Activated naive CD4-positive, alpha-beta T cell treated with anti-CD3 and anti-CD28 coated beads, Interleukin-2, amount 50 U/mL, for 72 hours (primary cell): ENCODE data around the gene EIF3K. TPM values are rescaled to one million over a fixed set of nuclear protein-coding genes. Genes with fewer than 3 reads are reported as not detected.
"Not testable (repeated sequence)": the region's sequence is repeated elsewhere in the genome, so short reads cannot be mapped to it uniquely, and the experiment has no call there.

ENCODE experiments used
- ATAC-seq, 2 donors: fragments of 150-1000 bp; cut with Tn5 transposase; 2 replicates each; pipeline ENCODE4 v1.10.0; 2021; ENCODE audit warnings: mild to moderate bottlenecking in 2 of 2, moderate library complexity in 2 of 2
- DNase-seq, 2 donors: peaks; one replicate each; pipeline ENCODE4 v3.0.0; 2021 to 2022; ENCODE audit warnings: low spot score in 2 of 2
- H3K27ac Mint-ChIP-seq, 2 donors: one replicate each; pipeline ENCODE4 v1.8.0; 2022; ENCODE audit warnings: mild to moderate bottlenecking in 2 of 2, mixed read lengths in 2 of 2
- H3K36me3 Mint-ChIP-seq, 2 donors: one replicate each; pipeline ENCODE4 v1.8.0; 2022; ENCODE audit warnings: mixed read lengths in 2 of 2
- H3K9me3 Mint-ChIP-seq, 2 donors: one replicate each; pipeline ENCODE4 v1.8.0; 2022; ENCODE audit warnings: mixed read lengths in 2 of 2
- total RNA-seq, 2 donors: library from RNA; stranded (reverse); gene quantifications; one replicate each; pipeline ENCODE4 v1.2.3, GENCODE V29; 2022

Gene EIF3K
- total RNA-seq, 2 donors from 2014 or later, result 282 to 299 TPM

DNA sequence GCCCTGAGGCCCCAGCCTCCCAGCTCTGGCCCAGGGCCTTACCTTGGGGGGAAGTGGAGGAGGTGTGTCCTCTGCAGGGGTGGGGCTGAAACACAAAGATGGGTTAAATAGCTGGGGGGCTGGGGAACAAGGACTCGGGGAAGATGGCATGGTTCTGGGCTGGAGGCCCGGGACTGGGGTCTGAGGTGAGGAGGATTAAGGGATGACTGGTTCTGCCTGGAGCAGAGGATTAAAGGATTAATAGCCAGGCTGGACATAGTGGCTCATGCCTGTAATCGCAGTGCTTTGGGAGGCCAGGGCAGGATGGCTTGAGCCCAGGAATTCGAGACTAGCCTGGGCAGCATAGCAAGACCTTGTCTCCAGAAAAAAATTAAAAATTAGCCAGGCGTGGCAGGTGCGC, 12.9 kb upstream of the EIF3K start:
- Mint-ChIP-seq H3K36me3 (peaks cover 4 to 13% of the 10 kb centered on the region in 2 donors), H3K27ac (peak overlapping the region in 1 of 2 donors; percentile 65), H3K9me3 (no peaks in the 10 kb centered on the region)
- ATAC-seq (no peak), DNase-seq (no peak)

DNA sequence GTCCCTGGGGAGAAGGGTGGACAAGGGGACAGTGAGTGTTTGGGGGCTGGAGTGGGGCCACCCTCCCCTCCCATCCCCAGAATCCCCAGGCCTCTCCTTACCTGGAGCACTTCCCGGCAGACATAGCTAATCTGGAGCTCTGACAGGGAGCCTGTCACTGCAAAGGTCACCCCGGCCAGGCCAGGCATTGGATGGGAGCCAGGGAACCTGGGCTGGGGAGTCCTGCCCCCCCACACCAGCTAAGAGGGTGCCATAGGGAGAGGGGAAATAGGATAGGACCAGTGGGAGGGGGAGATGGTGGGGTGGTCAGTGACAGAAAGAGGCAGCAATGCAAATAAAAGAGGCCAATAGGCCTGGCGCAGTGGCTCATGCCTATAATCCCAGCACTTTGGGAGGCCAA, 4.7 kb upstream of the EIF3K start:
- H3K9me3 Mint-ChIP-seq, result no peaks in the 10 kb centered on the region
- no peak for DNase-seq
- H3K27ac Mint-ChIP-seq, result no peak overlapping the region
- no peak for ATAC-seq
- H3K36me3 Mint-ChIP-seq, result peaks cover 37 to 42% of the 10 kb centered on the region in 2 donors

DNA sequence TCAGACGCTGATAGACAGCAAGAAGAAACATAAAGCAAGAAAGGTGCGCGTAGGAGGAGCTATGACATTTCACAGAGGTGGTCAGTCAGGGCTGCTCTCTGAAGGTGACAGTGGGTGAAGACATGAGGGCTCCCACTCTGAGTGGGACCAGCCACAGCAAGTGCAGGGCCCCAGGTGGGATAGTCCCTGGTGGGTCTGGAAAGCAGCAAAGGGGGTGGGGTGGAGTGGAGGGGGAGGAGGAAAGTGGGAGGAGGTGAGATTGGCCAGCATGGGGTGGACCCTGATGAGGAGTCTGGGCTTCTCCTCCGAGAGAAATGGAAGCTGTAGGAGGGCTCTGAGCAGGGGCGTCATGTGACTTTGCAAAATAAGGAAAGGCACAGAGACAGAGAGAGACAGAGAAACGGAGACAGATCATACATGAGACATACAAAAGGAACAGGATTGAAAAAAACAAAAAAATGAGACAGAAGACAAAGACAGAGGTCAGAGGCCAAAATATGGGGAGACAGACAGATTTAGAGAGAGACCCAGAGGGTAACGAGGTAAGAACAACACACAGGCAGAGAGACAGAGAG, 3.9 kb upstream of the EIF3K start:
- Mint-ChIP-seq H3K27ac (peak overlapping the region; percentile 58 to 73), H3K36me3 (peaks cover 45 to 48% of the 10 kb centered on the region in 2 donors)
- DNase-seq, result no peak

DNA sequence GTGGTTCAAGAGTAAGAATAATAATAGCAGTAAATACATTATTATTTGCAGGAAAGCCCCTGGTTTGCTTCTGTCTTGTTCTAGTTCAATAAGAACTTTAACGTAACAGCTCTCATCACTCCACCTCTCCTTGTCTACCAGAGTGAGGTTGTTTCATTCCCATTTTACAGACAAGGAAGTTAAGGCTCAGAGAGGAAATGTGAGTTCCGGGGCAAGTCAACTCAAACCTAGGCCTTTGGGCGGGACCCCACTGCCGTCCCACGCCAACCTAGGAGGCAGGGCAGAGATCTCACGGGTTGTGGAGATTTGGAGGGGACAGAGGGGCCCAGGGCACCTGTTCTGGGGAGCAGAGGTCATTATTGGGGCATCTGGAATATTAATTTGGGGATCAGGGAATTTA, 2.7 kb upstream of the EIF3K start:
- DNase-seq (no peak), ATAC-seq (no peak)
- Mint-ChIP-seq H3K36me3 (peaks cover 42 to 43% of the 10 kb centered on the region in 2 donors), H3K27ac (peak overlapping the region; percentile 89 to 96), H3K9me3 (no peaks in the 10 kb centered on the region)

More for the DNA sequence above, 3.9 kb upstream of the EIF3K start:
- no peaks in the 10 kb centered on the region for H3K9me3 Mint-ChIP-seq
- no peak for ATAC-seq

DNA sequence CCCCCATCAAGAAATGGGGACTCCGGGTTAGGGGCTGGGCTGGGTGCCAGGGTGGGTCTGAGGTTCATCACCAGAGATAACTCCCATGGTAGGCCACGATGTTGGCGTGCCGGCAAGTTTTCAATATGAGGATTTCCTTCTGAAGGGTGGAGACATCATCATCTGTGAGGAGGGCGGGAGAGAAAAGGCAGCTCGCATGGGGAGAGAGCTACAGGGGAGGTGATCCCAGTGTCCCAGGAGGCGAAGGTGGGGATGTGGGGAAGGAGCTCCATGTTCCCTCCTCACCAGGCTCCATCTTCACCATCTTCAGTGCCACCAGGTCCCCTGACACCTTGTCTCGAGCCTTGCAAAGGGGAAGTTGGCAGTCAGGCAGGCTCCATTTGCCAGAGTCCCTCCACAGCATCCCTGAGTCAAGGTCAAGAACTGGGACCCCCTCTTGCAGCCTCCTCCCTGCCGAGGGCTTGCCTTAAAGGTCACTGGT, 1.7 kb upstream of the EIF3K start:
- ATAC-seq (peak in 1 of 2 donors; percentile 5), DNase-seq (peak; percentile 22 to 62)
- H3K36me3 Mint-ChIP-seq, result peaks cover 46 to 51% of the 10 kb centered on the region in 2 donors
- H3K9me3 Mint-ChIP-seq, result no peaks in the 10 kb centered on the region
- H3K27ac Mint-ChIP-seq, result peak overlapping the region; percentile 89 to 96

DNA sequence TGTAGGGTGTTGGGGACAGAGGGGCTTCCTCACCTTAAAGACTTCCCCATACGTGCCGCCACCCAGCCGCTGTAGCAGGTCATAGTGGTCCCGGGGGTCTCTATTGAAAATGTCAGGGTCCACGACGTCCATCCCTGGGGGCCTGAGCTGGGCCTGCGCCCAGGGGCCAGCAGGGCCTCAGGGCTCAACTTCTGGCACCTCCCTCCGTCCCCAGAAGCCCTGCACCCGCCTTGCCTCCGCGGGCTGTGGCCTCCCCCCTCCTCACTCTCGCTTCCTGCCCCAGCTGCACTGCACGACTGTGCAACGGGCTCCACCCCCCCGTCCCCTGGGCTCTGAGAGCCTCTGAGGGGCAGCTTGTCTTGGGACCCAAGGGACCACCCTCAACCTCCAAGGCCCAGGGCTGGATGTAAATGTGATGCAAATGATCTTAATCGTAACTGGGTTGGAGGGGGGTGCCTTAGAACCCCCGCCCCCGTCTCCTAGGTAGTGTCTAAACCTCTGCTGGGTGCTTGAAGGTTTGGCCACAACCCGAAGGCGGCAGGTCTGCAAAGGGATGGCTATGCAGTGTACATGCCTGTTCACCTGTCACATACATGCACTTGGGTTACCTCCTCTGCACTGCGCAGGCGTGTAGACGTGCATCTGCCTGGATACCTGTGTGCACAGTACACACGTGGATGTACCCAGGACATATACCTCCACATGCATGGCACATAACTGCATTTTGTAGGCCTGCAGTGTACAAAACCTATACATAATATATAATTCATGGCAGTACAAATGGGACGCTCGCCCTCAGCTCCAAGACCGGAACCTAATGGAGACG, 1.0 kb upstream of the EIF3K start, which contains the start of gene MAP4K1:
MAP4K1 (minus strand) TSS at position 190 of the 826 bp plus-strand sequence; CDS start at position 132, 58 bp downstream.
- Mint-ChIP-seq H3K27ac (peak within 1 kb of the TSS; percentile 96 to 100), H3K36me3 (peaks cover 46 to 51% of the 10 kb centered on the region in 2 donors)
- ATAC-seq, result peak; percentile 75 to 76

DNA sequence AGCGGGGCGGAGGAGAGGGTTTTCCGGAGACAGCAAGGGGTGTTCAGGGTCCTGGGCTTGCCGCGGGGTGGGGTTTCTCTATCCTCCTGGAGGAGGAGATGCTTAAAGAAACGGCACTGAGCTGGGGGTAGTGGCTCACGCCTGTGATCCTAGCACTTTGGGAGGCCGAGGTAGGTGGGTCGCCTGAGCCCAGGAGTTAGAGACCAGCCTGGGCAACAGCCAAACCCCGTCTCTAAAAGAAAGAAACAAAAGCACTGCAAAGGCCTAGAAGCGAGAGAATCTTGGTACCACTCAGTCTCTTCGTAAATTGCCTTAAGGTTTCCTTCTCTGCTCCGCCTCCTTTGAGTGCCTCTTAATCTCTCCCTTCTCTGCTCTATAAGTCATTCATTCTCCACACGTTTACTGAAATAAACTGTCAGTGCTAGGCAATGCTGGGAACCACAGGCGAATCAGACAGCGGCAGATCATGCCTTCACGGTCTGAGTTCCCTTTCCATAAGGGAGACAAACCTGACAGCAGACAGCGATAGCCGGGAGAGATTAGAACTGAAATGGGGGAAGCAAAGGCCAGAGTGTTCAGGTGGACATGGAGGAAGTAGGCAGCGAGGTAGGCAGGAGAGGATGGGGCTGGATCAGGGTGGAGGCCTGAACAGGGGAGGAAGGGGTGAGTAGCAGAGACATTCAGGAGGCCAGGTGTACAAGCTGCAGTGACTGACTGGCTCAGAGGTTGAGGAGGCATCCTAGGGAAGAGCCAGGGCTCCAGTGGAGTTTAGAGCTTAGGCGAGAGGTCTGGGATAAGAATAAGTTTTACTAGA, 580 bp downstream of the EIF3K start:
- Mint-ChIP-seq H3K9me3 (no peaks in the 10 kb centered on the region), H3K36me3 (peaks cover 46 to 52% of the 10 kb centered on the region in 2 donors), H3K27ac (peak overlapping the region; percentile 96 to 100)
- DNase-seq, result no peak
- peak in 1 of 2 donors; percentile 0 for ATAC-seq

More for the DNA sequence above, 1.0 kb upstream of the EIF3K start, which contains the start of gene MAP4K1:
- peak; percentile 72 to 77 for DNase-seq
- no peaks in the 10 kb centered on the region for H3K9me3 Mint-ChIP-seq

DNA sequence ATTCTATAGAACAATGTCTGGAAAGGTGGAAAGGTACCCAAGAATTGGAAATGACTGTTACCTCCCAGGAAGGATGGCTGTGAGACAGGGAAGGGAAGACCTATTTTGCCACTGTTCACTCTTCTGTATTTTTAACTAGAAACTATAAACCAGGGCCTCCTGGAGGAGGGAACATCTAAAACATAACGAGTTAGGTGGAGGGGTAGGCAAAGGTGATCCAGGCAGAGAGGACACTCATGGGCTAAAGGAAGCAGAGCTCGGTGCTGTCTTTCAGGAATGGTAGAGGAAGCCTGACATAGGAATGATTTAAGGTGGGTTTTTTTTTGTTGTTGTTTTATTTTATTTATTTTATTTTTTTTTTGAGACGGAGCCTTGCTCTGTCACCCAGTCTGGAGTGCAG, 5.8 kb downstream of the EIF3K start:
- Mint-ChIP-seq H3K9me3 (no peaks in the 10 kb centered on the region), H3K36me3 (peaks cover 17 to 18% of the 10 kb centered on the region in 2 donors), H3K27ac (no peak overlapping the region)
- DNase-seq (no peak), ATAC-seq (no peak)

DNA sequence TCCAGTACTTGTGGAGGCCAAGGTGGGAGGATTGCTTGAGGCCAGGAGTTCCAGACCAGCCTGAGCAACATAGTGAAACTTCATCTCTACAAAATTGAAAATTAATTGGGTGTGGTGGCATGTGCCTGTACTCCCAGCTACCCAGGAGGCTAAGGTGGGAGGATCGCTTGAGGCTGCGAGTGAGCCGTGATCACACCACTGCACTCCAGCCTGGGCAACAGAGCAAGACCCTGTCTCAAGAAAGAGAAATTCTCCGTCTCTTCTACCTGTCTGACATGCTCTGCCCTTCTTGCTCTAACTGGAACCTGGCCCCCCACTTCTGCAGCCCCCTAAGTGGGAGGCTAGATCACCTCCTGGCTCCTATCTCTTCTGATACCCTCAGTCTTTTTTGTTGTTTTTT, 7.4 kb downstream of the EIF3K start:
- no peak for ATAC-seq
- Mint-ChIP-seq H3K36me3 (peaks cover 11 to 16% of the 10 kb centered on the region in 2 donors), H3K27ac (no peak overlapping the region), H3K9me3 (no peaks in the 10 kb centered on the region)
- DNase-seq, result no peak

DNA sequence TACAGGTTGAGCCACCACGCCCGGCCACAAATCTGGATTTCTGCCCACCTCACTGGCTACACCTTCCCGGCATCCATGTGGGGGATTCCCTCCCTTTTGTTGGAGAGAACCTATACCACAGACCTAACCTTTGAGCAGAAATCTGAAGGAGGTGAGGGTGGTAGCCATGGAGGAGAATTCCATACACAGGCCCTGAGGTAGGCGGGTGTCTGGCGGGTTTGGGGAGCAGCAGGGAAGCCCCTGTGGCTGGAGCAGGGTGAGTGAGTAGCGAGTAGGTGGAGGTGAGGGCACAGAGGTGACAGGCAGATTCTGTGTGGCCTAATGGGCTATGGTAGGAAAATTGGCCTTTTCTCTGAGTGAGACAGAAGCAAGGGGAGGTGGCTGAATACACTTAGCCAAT, 10.6 kb downstream of the EIF3K start:
- DNase-seq (no peak), ATAC-seq (no peak)
- peak overlapping the region in 1 of 2 donors; percentile 57 for H3K27ac Mint-ChIP-seq
- peaks cover 5 to 18% of the 10 kb centered on the region in 2 donors for H3K36me3 Mint-ChIP-seq
- no peaks in the 10 kb centered on the region for H3K9me3 Mint-ChIP-seq

DNA sequence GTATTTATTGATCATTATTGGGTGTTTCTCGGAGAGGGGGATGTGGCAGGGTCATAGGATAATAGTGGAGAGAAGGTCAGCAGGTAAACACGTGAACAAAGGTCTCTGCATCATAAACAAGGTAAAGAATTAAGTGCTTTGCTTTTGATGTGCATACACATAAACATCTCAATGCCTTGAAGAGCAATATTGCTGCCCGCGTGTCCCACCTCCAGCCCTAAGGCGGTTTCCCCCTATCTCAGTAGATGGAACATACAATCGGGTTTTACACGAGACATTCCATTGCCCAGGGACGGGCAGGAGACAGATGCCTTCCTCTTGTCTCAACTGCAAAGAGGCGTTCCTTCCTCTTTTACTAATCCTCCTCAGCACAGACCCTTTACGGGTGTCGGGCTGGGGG, 12.3 kb downstream of the EIF3K start:
- Mint-ChIP-seq H3K27ac (peak overlapping the region in 1 of 2 donors; percentile 88), H3K36me3 (peaks cover 9 to 17% of the 10 kb centered on the region in 2 donors)
- not testable (repeated sequence) for H3K9me3 Mint-ChIP-seq, DNase-seq, ATAC-seq

DNA sequence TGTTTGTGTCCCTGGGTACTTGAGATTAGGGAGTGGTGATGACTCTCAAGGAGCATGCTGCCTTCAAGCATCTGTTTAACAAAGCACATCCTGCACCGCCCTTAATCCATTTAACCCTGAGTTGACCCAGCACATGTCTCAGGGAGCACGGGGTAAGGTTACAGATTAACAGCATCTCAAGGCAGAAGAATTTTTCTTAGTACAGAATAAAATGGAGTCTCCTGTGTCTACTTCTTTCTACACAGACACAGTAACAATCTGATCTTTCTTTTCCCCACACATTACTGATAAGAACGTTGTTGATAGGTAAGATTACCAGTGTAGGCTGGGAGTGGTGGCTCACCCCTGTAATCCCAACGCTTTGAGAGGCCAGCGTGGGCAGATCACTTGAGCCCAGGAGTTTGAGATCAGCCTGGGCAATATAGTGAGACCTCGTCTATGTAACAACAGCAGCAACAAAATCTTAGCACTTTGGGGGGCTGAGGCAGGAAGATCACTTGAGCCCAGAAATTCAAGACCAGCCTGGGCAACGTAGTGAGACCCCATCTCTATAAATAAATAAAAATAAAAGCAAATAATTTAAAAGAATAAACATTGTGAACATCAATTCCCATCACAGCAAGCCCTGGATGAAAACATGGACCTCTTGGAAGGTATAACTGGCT, 13.0 kb downstream of the EIF3K start:
- peaks cover 9 to 17% of the 10 kb centered on the region in 2 donors for H3K36me3 Mint-ChIP-seq
- H3K9me3 Mint-ChIP-seq, DNase-seq, ATAC-seq, H3K27ac Mint-ChIP-seq: not testable (repeated sequence)

DNA sequence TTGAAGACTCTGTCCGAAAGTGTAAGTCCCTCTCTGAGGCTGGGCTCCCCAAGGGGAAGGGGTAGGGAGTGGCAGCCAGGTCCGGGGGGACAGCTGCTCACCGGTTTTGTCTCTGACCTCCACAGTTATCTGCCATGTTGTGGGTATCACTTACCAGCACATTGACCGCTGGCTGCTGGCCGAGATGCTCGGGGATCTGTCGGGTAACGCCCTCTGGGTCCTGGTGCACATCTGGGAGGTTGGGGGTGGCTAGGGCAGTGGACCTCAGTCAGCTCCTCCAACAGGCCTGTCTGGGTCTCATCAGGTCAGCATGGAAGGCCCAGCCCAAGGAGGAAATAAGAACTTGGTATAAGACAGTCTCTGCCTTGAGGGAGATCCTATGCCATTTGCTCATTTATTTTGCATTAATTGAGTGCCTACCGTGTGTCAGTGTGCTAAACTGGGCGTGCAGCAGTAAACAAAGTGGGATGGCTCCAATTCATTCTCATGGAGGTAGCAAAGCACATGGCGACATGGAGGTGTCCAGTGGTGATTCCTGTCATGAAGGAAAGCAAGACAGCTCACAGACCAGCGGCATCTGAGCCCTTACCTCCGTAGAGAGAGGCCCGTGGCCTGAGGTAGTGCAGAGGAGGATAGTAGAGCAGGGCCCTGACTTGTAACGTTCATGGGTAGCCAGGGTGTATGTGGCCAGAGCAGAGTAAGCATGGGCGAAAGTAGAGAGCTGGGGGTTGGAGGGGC, 13.7 kb downstream of the EIF3K start:
- H3K36me3 Mint-ChIP-seq, result peaks cover 9 to 17% of the 10 kb centered on the region in 2 donors
- no peaks in the 10 kb centered on the region for H3K9me3 Mint-ChIP-seq
- no peak for DNase-seq
- no peak for ATAC-seq
- H3K27ac Mint-ChIP-seq, result peak overlapping the region in 1 of 2 donors; percentile 86

DNA sequence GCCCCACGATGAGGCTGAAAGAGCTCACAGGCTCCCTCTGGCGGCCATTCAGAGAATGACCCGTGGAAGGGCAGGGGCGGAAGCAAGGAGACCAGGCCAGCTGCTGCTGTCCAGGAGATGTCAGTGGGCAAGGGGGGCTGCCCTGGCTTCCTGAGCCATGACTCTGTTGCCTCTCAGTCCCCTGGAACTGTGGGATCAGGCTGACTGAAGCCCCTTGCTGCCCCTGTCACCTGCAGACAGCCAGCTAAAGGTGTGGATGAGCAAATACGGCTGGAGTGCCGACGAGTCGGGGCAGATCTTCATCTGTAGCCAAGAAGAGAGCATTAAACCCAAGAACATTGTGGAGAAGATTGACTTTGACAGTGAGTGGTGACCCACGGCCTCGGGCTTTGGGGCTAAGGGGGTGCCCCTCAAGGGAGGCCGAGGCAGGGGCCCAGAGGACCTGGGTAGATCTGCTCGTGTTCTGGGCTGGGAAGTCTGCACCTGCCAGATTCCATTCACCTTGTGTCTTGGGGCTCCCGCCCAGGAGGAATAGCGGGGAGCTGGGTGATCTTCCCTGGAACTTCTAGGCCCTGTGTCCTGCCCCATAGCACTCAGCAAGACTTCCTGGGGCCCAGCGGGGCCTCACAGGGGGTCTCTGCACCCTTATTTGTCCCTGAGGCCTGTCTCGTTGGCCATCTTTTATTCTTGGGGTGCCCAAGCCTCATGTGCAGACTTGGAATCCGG, 15.9 kb downstream of the EIF3K start:
- peak overlapping the region; percentile 67 to 94 for H3K27ac Mint-ChIP-seq
- peak in 1 of 2 donors; percentile 24 for ATAC-seq
- H3K9me3 Mint-ChIP-seq, result no peaks in the 10 kb centered on the region
- peak; percentile 74 to 80 for DNase-seq
- H3K36me3 Mint-ChIP-seq, result peaks cover 9 to 17% of the 10 kb centered on the region in 2 donors
